ENCODE data around the gene CLN5. TPM values are rescaled to one million over a fixed set of nuclear protein-coding genes. Genes with fewer than 3 reads are reported as not detected.

The CLN5 gene
- total and polyA plus RNA-seq, 2 experiments from 2014 or later, result 6.5 to 9.5 TPM

DNA sequence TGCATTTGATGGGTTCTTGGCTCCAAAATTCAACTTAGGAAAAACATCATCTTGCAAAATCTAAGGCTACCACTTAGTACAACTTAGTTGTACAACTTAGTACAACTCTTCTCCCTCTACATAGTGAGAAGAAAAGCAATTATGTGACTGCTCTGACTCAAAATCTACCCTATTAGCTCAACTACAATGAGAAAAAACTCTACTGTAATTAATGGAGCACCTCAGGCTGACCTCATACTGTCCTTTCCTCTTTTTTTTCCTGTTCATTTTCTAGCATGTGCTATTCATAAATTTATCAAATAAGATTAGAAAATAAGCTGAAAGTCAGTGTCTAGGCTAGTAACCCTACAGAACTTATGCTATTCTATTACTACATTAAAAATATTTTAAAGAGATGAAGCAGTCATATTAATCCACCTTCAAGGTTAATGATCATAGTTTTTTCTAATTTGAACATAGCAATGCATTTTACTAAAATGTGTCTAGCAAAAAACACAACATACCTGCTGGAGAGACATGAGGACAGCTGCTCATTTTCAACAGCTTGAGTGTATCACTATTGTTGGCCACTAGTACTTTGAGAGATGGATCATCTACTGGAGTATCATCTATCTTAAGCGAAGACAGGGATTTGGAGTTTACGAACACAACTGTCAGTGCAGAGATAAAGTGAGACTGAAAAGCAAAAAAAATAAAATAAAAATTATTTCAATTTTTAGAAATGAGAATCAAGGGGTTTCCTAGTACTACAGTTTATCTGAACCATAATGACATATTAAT, 23.2 kb downstream of the CLN5 start (continued):
- TF ChIP-seq, protein P1, sequence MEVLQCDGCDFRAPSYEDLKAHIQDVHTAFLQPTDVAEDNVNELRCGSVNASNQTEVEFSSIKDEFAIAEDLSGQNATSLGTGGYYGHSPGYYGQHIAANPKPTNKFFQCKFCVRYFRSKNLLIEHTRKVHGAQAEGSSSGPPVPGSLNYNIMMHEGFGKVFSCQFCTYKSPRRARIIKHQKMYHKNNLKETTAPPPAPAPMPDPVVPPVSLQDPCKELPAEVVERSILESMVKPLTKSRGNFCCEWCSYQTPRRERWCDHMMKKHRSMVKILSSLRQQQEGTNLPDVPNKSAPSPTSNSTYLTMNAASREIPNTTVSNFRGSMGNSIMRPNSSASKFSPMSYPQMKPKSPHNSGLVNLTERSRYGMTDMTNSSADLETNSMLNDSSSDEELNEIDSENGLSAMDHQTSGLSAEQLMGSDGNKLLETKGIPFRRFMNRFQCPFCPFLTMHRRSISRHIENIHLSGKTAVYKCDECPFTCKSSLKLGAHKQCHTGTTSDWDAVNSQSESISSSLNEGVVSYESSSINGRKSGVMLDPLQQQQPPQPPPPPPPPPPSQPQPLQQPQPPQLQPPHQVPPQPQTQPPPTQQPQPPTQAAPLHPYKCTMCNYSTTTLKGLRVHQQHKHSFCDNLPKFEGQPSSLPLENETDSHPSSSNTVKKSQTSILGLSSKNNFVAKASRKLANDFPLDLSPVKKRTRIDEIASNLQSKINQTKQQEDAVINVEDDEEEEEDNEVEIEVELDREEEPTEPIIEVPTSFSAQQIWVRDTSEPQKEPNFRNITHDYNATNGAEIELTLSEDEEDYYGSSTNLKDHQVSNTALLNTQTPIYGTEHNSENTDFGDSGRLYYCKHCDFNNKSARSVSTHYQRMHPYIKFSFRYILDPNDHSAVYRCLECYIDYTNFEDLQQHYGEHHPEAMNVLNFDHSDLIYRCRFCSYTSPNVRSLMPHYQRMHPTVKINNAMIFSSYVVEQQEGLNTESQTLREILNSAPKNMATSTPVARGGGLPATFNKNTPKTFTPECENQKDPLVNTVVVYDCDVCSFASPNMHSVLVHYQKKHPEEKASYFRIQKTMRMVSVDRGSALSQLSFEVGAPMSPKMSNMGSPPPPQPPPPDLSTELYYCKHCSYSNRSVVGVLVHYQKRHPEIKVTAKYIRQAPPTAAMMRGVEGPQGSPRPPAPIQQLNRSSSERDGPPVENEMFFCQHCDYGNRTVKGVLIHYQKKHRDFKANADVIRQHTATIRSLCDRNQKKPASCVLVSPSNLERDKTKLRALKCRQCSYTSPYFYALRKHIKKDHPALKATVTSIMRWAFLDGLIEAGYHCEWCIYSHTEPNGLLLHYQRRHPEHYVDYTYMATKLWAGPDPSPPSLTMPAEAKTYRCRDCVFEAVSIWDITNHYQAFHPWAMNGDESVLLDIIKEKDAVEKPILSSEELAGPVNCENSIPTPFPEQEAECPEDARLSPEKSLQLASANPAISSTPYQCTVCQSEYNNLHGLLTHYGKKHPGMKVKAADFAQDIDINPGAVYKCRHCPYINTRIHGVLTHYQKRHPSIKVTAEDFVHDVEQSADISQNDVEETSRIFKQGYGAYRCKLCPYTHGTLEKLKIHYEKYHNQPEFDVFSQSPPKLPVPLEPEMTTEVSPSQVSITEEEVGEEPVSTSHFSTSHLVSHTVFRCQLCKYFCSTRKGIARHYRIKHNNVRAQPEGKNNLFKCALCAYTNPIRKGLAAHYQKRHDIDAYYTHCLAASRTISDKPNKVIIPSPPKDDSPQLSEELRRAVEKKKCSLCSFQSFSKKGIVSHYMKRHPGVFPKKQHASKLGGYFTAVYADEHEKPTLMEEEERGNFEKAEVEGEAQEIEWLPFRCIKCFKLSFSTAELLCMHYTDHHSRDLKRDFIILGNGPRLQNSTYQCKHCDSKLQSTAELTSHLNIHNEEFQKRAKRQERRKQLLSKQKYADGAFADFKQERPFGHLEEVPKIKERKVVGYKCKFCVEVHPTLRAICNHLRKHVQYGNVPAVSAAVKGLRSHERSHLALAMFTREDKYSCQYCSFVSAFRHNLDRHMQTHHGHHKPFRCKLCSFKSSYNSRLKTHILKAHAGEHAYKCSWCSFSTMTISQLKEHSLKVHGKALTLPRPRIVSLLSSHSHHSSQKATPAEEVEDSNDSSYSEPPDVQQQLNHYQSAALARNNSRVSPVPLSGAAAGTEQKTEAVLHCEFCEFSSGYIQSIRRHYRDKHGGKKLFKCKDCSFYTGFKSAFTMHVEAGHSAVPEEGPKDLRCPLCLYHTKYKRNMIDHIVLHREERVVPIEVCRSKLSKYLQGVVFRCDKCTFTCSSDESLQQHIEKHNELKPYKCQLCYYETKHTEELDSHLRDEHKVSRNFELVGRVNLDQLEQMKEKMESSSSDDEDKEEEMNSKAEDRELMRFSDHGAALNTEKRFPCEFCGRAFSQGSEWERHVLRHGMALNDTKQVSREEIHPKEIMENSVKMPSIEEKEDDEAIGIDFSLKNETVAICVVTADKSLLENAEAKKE (CRISPR knock-in tag; IDR thresholded peaks at IDR 0.05), result no peak
- TF ChIP-seq ETS1 (IDR thresholded peaks at IDR 0.05), result no peak
- TF ChIP-seq JUNB (IDR thresholded peaks at IDR 0.05; ENCODE audit: unreplicated experiment), result no peak
- TF ChIP-seq ZNF331 (CRISPR knock-in tag; IDR thresholded peaks at IDR 0.05; ENCODE audit: low read depth), result no peak
- TF ChIP-seq, protein P2, sequence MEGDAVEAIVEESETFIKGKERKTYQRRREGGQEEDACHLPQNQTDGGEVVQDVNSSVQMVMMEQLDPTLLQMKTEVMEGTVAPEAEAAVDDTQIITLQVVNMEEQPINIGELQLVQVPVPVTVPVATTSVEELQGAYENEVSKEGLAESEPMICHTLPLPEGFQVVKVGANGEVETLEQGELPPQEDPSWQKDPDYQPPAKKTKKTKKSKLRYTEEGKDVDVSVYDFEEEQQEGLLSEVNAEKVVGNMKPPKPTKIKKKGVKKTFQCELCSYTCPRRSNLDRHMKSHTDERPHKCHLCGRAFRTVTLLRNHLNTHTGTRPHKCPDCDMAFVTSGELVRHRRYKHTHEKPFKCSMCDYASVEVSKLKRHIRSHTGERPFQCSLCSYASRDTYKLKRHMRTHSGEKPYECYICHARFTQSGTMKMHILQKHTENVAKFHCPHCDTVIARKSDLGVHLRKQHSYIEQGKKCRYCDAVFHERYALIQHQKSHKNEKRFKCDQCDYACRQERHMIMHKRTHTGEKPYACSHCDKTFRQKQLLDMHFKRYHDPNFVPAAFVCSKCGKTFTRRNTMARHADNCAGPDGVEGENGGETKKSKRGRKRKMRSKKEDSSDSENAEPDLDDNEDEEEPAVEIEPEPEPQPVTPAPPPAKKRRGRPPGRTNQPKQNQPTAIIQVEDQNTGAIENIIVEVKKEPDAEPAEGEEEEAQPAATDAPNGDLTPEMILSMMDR (conservative IDR thresholded peaks at IDR 0.05; ENCODE audit: low read depth in 2 of 2), result no peak
- TF ChIP-seq EZH2phosphoT487 (IDR thresholded peaks at IDR 0.05; ENCODE audit: unreplicated experiment), result no peak
- no peak for TF ChIP-seq ZNF114 (CRISPR knock-in tag; IDR thresholded peaks at IDR 0.05)
- TF ChIP-seq POLR2AphosphoS5 (IDR thresholded peaks at IDR 0.05; ENCODE audit: low read depth), result no peak
- TF ChIP-seq NANOG (IDR thresholded peaks at IDR 0.05; ENCODE audit: borderline replicate concordance), result no peak

All from GM23338 (cell line).